Trophoblast cell (in vitro differentiated cells and primary cell): ENCODE data around the gene CD81.

ENCODE experiments used
- DNase-seq, 2 donors: peaks; one replicate each; pipeline ENCODE4 v3.0.0-alpha.2; 2016
- H2AFZ ChIP-seq: 2 replicates; pipeline ENCODE4 v1.6.1; 2013; ENCODE audit warnings: low read length, moderate library complexity, mild to moderate bottlenecking; ENCODE audit not compliant: insufficient read depth, poor library complexity
- H2AK5ac ChIP-seq: 2 replicates; pipeline ENCODE4 v1.6.1; 2013; ENCODE audit warnings: mild to moderate bottlenecking, low read length
- H2BK120ac ChIP-seq: 2 replicates; pipeline ENCODE4 v1.6.1; 2013; ENCODE audit warnings: low read length, mild to moderate bottlenecking, moderate library complexity; ENCODE audit not compliant: insufficient read depth, poor library complexity
- H2BK12ac ChIP-seq: 2 replicates; pipeline ENCODE4 v1.6.1; 2013; ENCODE audit warnings: mild to moderate bottlenecking, low read length, moderate library complexity
- H2BK5ac ChIP-seq: 2 replicates; pipeline ENCODE4 v1.6.1; 2013; ENCODE audit warnings: low read length, low read depth, moderate library complexity, mild to moderate bottlenecking; ENCODE audit not compliant: poor library complexity
- H3K14ac ChIP-seq: 2 replicates; pipeline ENCODE4 v1.6.1; 2013; ENCODE audit warnings: mild to moderate bottlenecking, low read length
- H3K18ac ChIP-seq: 2 replicates; pipeline ENCODE4 v1.6.1; 2013; ENCODE audit warnings: mild to moderate bottlenecking, low read length
- H3K23ac ChIP-seq: 2 replicates; pipeline ENCODE4 v1.6.1; 2013; ENCODE audit warnings: low read length
- H3K27ac ChIP-seq: 2 replicates; pipeline ENCODE4 v1.5.1; 2013; ENCODE audit warnings: low read depth, mild to moderate bottlenecking, inconsistent platforms, low read length, moderate library complexity
- H3K27me3 ChIP-seq: 2 replicates; pipeline ENCODE4 v1.6.1; 2013; ENCODE audit warnings: inconsistent platforms, mild to moderate bottlenecking, low read length, moderate library complexity; ENCODE audit not compliant: insufficient read depth
- H3K36me3 ChIP-seq, 2 experiments: 1 replicate in 1 of 2; 2 replicates in 1 of 2; pipeline ENCODE4 v1.6.1; 2013; ENCODE audit warnings: low read length in 2 of 2, mild to moderate bottlenecking in 2 of 2, moderate library complexity in 1 of 2; ENCODE audit not compliant: insufficient read depth in 2 of 2, control insufficient read depth in 1 of 2
- H3K4ac ChIP-seq: 2 replicates; pipeline ENCODE4 v1.6.1; 2013; ENCODE audit warnings: low read depth, mild to moderate bottlenecking, low read length, moderate library complexity
- H3K4me1 ChIP-seq, 2 experiments: 1 replicate in 1 of 2; 2 replicates in 1 of 2; pipeline ENCODE4 v1.6.1; 2013; ENCODE audit warnings: low read length in 2 of 2, mild to moderate bottlenecking in 2 of 2, moderate library complexity in 1 of 2; ENCODE audit not compliant: insufficient read depth in 2 of 2, control insufficient read depth in 1 of 2
- H3K4me2 ChIP-seq: 2 replicates; pipeline ENCODE4 v1.6.1; 2013; ENCODE audit warnings: inconsistent platforms, mild to moderate bottlenecking, low read length, moderate library complexity
- H3K4me3 ChIP-seq: 2 replicates; pipeline ENCODE4 v1.5.1; 2013; ENCODE audit warnings: mild to moderate bottlenecking, low read depth, low read length, inconsistent platforms
- H3K79me1 ChIP-seq: one replicate; pipeline ENCODE4 v1.6.1; 2013; ENCODE audit warnings: low read length
- H3K79me2 ChIP-seq: 2 replicates; pipeline ENCODE4 v1.6.1; 2013; ENCODE audit warnings: low read length, mild to moderate bottlenecking; ENCODE audit not compliant: control insufficient read depth, insufficient read depth, poor library complexity
- H3K9ac ChIP-seq: 2 replicates; pipeline ENCODE4 v1.6.1; 2013; ENCODE audit warnings: mild to moderate bottlenecking, low read length
- H3K9me3 ChIP-seq: 2 replicates; pipeline ENCODE4 v1.6.1; 2013; ENCODE audit warnings: low read depth, mild to moderate bottlenecking, control low read depth, inconsistent platforms, low read length; ENCODE audit not compliant: insufficient read depth
- H4K12ac ChIP-seq: 2 replicates; pipeline ENCODE4 v1.6.1; 2013; ENCODE audit warnings: low read depth, mild to moderate bottlenecking, low read length, moderate library complexity
- H4K8ac ChIP-seq: 2 replicates; pipeline ENCODE4 v1.6.1; 2013; ENCODE audit warnings: low read depth, mild to moderate bottlenecking, low read length, moderate library complexity
- H4K91ac ChIP-seq: one replicate; pipeline ENCODE4 v1.6.1; 2013; ENCODE audit warnings: low read depth, mild to moderate bottlenecking, low read length, moderate library complexity
- WGBS: extraction: QIAGEN DNeasy Blood & Tissue Kit; methylation state at CpG from one replicate; pipeline ENCODE4 v1.1.7; 2013; ENCODE audit warnings: missing lambda C conversion rate; ENCODE audit not compliant: insufficient read length, insufficient coverage; ENCODE audit errors: extremely low coverage; 5-methylcytosine and 5-hydroxymethylcytosine counted together

CD81 gene

GRCh38 chr11:2379466-2380174 lies 2.5 kb downstream of the CD81 start:
- H3K27me3 ChIP-seq, result no peaks in the 10 kb centered on the region
- no peak overlapping the region for H2AFZ ChIP-seq
- peaks cover 9 to 25% of the 10 kb centered on the region in 2 experiments for H3K4me1 ChIP-seq
- H2BK120ac ChIP-seq, result no peak overlapping the region
- no peak overlapping the region for H3K18ac ChIP-seq
- no peak overlapping the region for H4K91ac ChIP-seq
- WGBS, result no CpG with 5 or more reads among the region's 11 CpGs
- no peak overlapping the region for H3K27ac ChIP-seq
- H3K9me3 ChIP-seq, result peaks cover 8% of the 10 kb centered on the region
- peaks cover 7% of the 10 kb centered on the region for H3K79me1 ChIP-seq
- DNase-seq, result no peak
- H4K12ac ChIP-seq, result no peak overlapping the region
- no peak overlapping the region for H3K9ac ChIP-seq
- H3K4me2 ChIP-seq, result no peak overlapping the region
- no peak overlapping the region for H2AK5ac ChIP-seq
- peak overlapping the region; percentile 28 for H3K4ac ChIP-seq
- no peak overlapping the region for H3K14ac ChIP-seq
- H3K36me3 ChIP-seq, result peaks cover 6 to 7% of the 10 kb centered on the region in 2 experiments
- no peak overlapping the region for H2BK5ac ChIP-seq
- no peak overlapping the region for H2BK12ac ChIP-seq
- no peak overlapping the region for H4K8ac ChIP-seq
- peaks cover 15% of the 10 kb centered on the region for H3K79me2 ChIP-seq
- H3K23ac ChIP-seq, result no peak overlapping the region
- H3K4me3 ChIP-seq, result no peak overlapping the region

- H3K14ac ChIP-seq, result no peak overlapping the region
- H3K79me2 ChIP-seq, result peaks cover 15% of the 10 kb centered on the region
- no peak overlapping the region for H3K23ac ChIP-seq
- no peak overlapping the region for H2BK5ac ChIP-seq
- H3K4me1 ChIP-seq, result peaks cover 7 to 25% of the 10 kb centered on the region in 2 experiments
- no peak overlapping the region for H2BK12ac ChIP-seq
- DNase-seq, result no peak
- H3K18ac ChIP-seq, result no peak overlapping the region
- H3K4ac ChIP-seq, result peak overlapping the region; percentile 28
- no peak overlapping the region for H4K8ac ChIP-seq
- no peak overlapping the region for H2AK5ac ChIP-seq
- no peak overlapping the region for H3K4me2 ChIP-seq
- peak overlapping the region; percentile 39 for H3K4me3 ChIP-seq
- H3K79me1 ChIP-seq, result peaks cover 7% of the 10 kb centered on the region
- H2AFZ ChIP-seq, result no peak overlapping the region
- no peak overlapping the region for H4K12ac ChIP-seq
- H2BK120ac ChIP-seq, result no peak overlapping the region
- no peak overlapping the region for H3K9ac ChIP-seq
- peaks cover 8% of the 10 kb centered on the region for H3K9me3 ChIP-seq
- no CpG with 5 or more reads among the region's 13 CpGs for WGBS
- no peaks in the 10 kb centered on the region for H3K27me3 ChIP-seq
- H4K91ac ChIP-seq, result no peak overlapping the region
- no peak overlapping the region for H3K27ac ChIP-seq
- H3K36me3 ChIP-seq, result peaks cover 6 to 13% of the 10 kb centered on the region in 2 experiments
Measured at GRCh38 chr11:2380396-2380795, 3.3 kb downstream of the CD81 start.

- no peaks in the 10 kb centered on the region for H3K27me3 ChIP-seq
- no peak overlapping the region for H3K27ac ChIP-seq
- H3K4ac ChIP-seq, result no peak overlapping the region
- peaks cover 6 to 25% of the 10 kb centered on the region in 2 experiments for H3K4me1 ChIP-seq
- H4K12ac ChIP-seq, result no peak overlapping the region
- no peak overlapping the region for H3K18ac ChIP-seq
- H3K79me2 ChIP-seq, result peaks cover 15% of the 10 kb centered on the region
- H2AFZ ChIP-seq, result no peak overlapping the region
- H3K23ac ChIP-seq, result no peak overlapping the region
- WGBS, result no CpG with 5 or more reads among the region's 20 CpGs
- H2BK12ac ChIP-seq, result no peak overlapping the region
- H4K8ac ChIP-seq, result no peak overlapping the region
- no peak overlapping the region for H3K4me2 ChIP-seq
- H3K9ac ChIP-seq, result no peak overlapping the region
- H4K91ac ChIP-seq, result no peak overlapping the region
- no peak overlapping the region for H2AK5ac ChIP-seq
- no peak overlapping the region for H2BK120ac ChIP-seq
- H2BK5ac ChIP-seq, result no peak overlapping the region
- peaks cover 7 to 14% of the 10 kb centered on the region in 2 experiments for H3K36me3 ChIP-seq
- peaks cover 8% of the 10 kb centered on the region for H3K9me3 ChIP-seq
- peaks cover 7% of the 10 kb centered on the region for H3K79me1 ChIP-seq
- no peak overlapping the region for H3K4me3 ChIP-seq
- H3K14ac ChIP-seq, result no peak overlapping the region
- DNase-seq, result peak; percentile 36 to 49
Measured at GRCh38 chr11:2380807-2381350, 3.8 kb downstream of the CD81 start.

- no CpG with 5 or more reads among the region's 11 CpGs for WGBS
- DNase-seq, result no peak
- H3K4me3 ChIP-seq, result no peak overlapping the region
Measured at GRCh38 chr11:2381494-2382128, 4.5 kb downstream of the CD81 start.

More at GRCh38 chr11:2381494-2382128, 4.5 kb downstream of the CD81 start:
- Histone ChIP-seq H3K27me3 (no peaks in the 10 kb centered on the region), H3K9me3 (peaks cover 8% of the 10 kb centered on the region), H3K27ac (no peak overlapping the region), H2BK12ac (no peak overlapping the region), H2AFZ (peak overlapping the region; percentile 15), H3K79me2 (peaks cover 15% of the 10 kb centered on the region), H3K14ac (no peak overlapping the region), H4K91ac (no peak overlapping the region), H3K18ac (no peak overlapping the region), H3K23ac (no peak overlapping the region), H3K4ac (peak overlapping the region; percentile 0), H3K79me1 (peaks cover 7% of the 10 kb centered on the region), H3K4me2 (no peak overlapping the region), H2AK5ac (no peak overlapping the region), H3K9ac (no peak overlapping the region), H4K12ac (no peak overlapping the region), H2BK120ac (no peak overlapping the region), H3K36me3 (peaks cover 7 to 21% of the 10 kb centered on the region in 2 experiments), H2BK5ac (no peak overlapping the region), H3K4me1 (peaks cover 6 to 25% of the 10 kb centered on the region in 2 experiments), H4K8ac (no peak overlapping the region)
